ENCODE data around the gene KIAA1328. TPM values are rescaled to one million over a fixed set of nuclear protein-coding genes. Genes with fewer than 3 reads are reported as not detected.

The KIAA1328 gene
- total RNA-seq, 4 donors from 2014 or later = 6.0 to 23.5 (median 11.1) TPM

- DNase-seq (ENCODE audit: low spot score) (no peak), ATAC-seq (ENCODE audit: low FRiP score) (no peak)
- TF ChIP-seq CTCF (IDR thresholded peaks at IDR 0.05) = no peak
Measured at GRCh38 chr18:37265382-37265781, 436.5 kb downstream of the KIAA1328 start.

- no peak for ATAC-seq (ENCODE audit: low FRiP score)
- no peak for TF ChIP-seq CTCF (IDR thresholded peaks at IDR 0.05)
- DNase-seq (ENCODE audit: low spot score) = no peak
Measured at GRCh38 chr18:37266290-37266689, 437.4 kb downstream of the KIAA1328 start.

DNA sequence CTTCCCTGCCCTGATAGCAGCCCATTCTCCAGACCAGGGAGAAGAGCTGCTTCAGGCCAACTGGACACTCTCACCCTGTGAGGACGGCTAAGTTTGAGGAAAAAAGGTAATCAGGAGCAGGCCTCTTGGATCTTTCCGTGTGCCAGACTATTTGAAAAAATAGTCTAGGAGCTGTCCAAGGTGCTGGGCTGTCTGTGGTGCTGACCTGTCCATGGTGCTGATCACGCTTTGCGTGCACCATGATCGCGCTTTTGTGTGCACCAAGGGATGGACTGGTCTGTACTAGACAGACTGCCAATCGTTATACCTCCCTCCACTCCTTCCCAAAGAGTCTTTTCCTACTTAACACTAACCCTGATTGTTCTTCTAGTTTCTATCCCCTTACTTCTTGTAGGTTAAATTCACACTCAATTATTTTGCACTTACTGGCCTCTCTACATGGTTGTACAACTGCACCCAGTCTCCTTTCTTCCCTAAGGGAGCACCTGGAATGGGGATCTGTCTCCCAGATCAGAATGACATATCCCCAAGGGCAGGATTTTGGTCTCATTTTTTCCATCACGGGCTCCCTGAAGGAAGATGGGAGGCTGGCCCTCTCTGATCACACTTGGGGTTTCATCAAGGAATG lies 441.2 kb downstream of the KIAA1328 start:
- ATAC-seq (ENCODE audit: low FRiP score) (no peak), DNase-seq (ENCODE audit: low spot score) (peak; percentile 35)
- no peak for TF ChIP-seq CTCF (IDR thresholded peaks at IDR 0.05)

GRCh38 chr18:37270666-37271052 lies 441.7 kb downstream of the KIAA1328 start:
- no peak for TF ChIP-seq CTCF (IDR thresholded peaks at IDR 0.05)
- ATAC-seq (ENCODE audit: low FRiP score) (no peak), DNase-seq (ENCODE audit: low spot score) (no peak)

DNA sequence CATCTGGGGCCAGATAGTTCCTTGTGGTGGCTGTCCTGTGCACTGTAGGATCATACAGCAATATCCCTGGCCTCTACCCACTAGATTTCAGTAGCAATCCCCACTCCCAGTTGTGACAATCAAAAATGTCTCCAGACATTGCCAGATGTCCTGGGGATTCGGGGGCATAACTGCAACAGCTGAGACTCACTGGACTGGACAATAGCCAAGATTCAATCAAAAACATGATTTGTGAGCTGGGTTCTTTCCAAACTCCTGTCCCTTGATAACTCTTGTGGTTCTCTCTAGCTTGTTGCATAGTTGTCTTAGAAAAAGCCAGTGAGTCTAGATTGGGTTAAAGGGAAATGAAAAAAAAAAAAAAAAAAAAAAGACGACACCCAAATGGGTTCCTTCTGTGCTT lies 443.3 kb downstream of the KIAA1328 start:
- no peak for ATAC-seq (ENCODE audit: low FRiP score)

DNA sequence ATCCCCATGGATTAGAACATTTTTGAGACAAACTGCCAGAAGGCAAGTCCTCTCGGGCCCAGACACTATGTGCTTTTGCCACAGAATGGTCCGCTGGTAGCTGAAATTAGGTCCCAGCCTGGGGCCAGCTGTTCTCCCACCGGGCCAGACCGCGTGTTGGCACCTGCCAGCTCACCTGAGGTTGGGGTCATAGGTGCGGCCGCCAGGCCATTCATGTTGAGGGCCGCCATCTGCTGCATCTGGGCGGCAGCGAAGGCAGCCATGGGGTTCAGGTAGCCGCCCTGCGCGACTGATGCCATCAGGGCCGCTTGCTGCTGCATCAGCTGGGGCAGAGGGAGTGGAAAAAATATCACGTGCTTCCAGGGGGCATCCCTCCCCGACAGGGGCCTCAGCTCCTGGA lies 443.9 kb downstream of the KIAA1328 start:
- TF ChIP-seq CTCF (IDR thresholded peaks at IDR 0.05) = no peak
- DNase-seq (ENCODE audit: low spot score) (no peak), ATAC-seq (ENCODE audit: low FRiP score) (no peak)

More for the DNA sequence above, 443.3 kb downstream of the KIAA1328 start:
- DNase-seq (ENCODE audit: low spot score) = no peak
- TF ChIP-seq CTCF (IDR thresholded peaks at IDR 0.05) = no peak

Measured in omental fat pad (tissue), 4 donors.